Right renal cortex interstitium (tissue), 3 donors: ENCODE measurements around the gene BCL2L2. TPM values are rescaled to one million over a fixed set of nuclear protein-coding genes. Genes with fewer than 3 reads are reported as not detected.

Experiments used
- DNase-seq, 3 donors: peaks; one replicate each; pipeline ENCODE4 v3.0.0-alpha.2; 2013; ENCODE audit warnings: low read depth in 3 of 3, low spot score in 2 of 3
- polyA plus RNA-seq, 3 donors: library from polyadenylated mRNA; unstranded; fragments of 120-200 nt; gene quantifications; one replicate each; pipeline ENCODE4 v1.2.1, GENCODE V29; 2013; ENCODE audit not compliant: insufficient read length in 3 of 3

The BCL2L2 gene
- polyA plus RNA-seq, 3 donors, result 38.8 to 41.7 (median 39.1) TPM

DNA sequence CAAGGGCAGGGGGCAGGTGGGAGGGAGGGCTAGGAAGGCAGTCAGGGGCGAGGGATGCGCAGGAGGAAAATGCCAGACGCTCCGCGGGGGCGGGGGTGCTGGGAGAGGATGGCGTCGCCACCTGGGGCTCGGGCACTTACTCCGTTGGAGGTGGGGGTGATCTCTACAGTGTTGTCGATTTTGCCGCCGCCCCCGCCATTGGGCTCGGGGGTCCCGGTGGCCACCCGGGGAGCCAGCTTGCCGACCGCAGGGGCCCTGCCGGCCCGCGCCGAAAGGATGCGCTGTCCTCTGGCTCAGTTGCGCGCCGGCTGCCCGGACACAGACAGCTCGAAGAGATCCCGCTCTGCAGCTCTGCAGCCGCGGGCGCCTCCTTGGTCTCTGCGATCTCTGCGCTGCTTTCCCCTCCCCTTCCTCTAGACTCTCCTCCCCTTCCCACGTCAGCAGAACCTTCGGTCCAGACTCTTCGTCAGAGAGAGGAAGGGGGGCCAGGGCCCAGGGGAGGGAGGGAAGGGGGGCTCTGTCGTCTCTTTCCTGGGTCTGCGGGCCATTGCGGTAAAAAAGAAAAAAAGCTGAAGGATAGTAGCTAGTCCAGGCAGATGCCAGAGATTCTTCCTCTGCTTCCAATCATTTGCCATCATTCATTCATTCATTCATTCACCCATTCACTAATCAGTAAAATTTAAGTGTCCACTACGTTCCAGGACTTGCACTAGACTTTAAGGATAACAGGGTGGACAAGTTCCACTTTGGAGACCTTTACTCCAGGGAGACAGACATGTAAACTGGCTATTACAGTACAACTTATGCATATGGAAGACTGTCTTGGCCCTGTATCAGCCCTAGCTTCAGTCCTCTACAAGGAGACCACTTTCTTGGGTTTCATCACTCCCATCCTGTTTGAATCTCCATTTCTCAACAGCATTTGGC is 46.1 kb downstream of the BCL2L2 start, which contains the start of gene SLC22A17:
Gene SLC22A17 (minus strand): TSS at position 382 of the 927 bp plus-strand sequence.
- DNase-seq, result peak; percentile 77 to 86 (median 83)

DNA sequence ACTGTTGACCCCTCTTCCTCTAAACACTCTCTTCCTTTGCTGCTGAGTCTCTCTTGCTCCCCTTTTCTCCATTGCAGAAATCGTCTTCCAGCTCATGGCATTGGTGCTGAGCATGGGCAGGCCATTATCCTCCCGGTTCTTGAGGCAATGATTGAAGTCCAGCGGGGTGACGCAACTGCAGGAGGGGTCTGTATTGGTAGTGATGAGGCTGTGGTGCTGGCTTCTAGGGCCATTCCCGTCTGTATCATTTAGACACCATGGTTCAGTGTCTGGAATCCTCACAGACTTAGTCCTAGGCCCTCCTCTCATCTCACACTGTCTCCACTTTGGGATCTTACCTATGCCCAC is 46.8 kb downstream of the BCL2L2 start:
- no peak for DNase-seq

DNA sequence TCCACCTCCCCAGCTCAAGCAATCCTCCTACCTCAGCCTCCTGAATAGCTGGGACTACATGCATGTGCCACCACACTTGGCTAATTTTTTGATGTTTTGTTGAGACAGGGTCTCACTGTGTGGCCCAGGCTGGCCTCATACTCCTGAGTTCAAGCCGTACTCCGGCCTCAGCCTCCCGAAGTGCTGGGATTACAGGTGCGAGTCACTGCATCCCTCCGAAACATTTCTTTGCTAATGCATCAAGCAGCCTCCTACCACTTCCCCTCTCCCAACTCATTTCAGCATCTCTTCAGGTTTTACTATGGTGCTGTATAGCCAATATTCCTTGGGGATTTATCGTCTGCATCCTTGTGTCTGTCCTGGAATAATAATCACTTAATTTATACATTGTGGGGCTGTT is 48.4 kb downstream of the BCL2L2 start:
- no peak for DNase-seq

DNA sequence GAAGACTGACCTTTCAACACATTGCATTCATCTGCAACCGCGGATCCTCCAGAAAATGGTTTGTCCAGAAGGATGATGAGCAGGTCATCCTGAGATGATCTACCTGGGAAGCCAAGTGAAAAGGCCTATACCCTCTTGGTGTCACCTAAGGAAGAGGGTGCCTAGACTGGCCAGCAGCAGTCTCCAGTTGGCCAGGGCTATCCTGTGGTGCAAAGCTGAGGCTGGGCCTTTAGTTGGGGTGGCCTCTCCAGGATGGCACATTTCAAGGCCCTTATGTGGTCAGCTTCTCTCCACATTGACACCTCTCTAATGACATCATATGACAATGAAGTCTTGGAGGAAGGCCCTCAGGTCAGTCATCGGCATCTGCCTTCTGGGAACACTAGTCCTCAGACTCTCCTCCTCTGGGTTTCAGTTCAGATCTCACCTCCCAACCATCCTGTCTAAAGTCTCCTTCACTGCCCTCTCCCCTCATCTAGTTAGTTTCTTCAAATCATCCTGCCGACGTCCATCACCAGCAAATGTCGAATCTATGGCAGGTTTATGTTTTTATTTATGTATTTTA is 49.3 kb downstream of the BCL2L2 start:
- DNase-seq, result no peak

DNA sequence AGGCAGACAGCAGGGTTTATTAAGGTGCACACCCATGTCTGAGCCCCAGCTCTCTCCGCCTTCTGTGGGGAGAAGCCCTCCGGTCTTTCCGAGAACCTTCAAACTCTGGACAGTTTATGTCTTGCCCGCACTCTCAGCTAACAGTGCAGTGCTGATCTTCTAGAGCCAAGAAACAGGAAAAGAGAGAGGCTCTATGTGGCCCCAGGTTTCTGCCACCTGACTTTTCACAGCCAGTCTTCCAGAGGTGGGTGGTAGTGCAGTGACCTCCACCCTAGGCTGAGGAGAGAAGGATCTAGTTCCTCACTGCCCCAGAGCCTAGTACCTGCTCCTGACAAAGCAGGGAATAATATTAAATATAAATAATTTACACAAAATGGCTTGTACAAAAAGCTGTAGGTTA is 50.0 kb downstream of the BCL2L2 start:
- DNase-seq, result no peak

DNA sequence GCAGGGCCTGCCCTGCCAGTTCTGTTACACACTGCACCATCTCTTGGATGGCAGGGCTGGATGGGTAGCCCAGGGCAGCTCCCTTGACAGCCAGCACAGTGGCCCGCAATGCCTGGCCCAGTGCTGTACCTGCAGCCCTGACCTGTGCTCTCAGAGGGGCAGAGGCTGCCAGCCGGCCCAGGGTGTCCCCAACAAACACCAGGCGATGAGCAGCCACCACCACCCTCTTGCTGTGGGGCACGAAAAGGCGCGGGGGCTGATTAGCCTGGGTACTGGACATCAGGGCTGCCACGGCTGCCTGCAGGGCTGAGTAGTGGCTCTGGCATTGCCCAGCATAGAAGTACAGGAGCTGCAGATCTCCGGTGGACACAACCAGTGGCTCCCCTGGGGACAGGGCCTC is 50.6 kb downstream of the BCL2L2 start:
- no peak for DNase-seq

DNA sequence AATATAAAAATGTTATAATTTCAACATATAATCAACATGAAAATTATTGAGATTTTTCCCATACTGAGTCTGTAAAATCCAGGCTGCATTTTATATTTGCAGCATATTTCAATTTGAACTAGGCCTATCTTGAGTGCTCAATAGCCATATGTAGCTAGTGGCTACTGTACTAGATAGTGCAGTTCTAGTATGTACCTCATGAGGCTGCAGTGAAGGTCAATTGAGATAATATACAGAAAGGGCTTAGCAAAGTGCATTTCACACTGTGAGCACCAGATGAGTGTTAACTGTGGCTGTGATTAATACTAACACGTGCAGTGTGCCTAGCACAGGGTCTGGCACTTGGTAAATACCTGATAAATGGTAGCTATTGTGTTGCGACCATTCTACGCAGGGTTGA is 51.4 kb downstream of the BCL2L2 start:
- DNase-seq, result no peak

DNA sequence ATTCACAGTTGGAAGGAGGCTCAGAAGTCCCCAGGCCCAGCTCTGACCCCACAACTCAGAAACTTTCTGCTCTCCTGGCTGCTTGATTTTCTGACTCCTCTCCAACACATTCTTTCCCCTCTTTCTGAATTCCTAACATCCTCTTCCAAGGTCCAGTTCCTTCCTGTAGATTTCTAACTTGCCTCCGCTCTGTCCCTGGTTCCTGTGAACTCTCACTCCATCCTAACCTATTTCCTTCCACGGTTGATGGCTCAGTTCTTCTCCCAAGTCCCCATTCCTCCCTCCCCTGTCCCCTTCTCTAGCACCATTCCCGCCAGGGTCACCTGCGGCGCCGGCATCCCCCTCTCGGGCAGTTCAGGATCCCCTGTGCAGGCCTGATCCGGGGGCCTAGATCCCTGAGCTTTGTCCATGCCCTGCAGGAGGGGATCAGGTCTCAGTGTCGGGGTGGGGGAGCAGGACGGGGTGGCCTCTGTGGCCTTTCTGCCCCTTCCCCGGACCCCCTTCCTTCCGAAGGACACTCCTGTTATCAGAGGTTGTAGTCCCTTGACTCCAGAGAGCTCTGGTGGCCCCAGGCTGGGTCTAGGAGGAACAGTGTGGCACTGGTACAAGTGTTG is 52.0 kb downstream of the BCL2L2 start:
- DNase-seq, result no peak

DNA sequence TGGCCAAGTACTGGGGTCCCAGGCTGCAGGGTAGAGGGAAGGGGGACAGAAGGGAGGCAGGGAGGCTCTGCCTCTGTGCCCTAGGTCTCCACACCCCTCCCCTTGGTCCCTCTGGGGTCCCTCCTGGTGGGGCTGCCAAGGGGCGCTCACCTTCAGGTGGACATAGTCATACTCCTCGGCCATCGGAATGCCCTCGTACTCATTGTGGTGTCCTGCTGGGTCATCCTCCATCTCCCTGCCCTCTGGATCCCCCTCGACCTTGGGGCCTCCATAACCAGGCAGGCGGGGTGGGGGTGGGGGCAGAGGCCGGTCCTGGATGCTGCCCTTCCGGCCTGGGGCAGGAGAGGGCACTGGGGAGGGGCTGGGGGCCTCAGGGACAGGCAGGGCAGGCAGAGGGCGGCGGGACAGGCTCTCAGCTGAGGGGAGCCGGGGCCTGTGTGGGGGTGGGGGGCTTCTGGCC is 52.6 kb downstream of the BCL2L2 start:
- DNase-seq, result no peak

DNA sequence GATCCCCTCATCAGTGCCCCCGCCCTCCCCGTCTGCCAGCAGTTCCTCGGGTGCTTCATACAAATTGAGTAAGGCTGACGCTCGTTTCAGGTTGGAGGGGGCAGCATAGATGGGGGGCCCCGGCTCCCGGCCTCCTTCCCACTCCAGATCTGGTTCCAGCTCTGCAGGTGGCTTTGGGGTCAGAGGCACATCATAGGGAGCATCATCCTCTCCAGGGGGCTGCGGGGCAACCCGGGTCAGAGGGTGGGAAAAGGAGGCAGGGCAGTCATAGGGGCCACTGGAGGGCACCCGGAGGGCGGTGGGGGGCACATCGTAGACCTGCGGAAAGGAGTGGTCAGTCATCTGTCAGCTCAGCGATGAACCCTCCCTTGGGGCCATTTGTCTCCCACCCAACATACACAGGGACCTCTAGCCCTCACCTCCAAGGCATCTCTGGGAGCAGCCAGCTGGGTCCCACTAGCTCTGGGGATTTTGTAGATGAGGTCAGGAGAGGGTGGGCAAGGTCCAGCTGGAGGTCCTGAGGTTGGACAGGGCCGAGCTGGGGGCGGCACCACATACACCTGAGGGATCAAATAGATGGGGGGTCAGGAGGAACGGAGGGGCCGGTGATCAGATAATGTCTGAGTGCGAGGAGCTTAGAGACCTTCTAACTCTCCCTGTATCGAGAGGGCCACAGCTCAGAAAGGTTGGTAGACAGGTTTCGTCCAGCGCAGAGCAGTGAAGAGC is 53.3 kb downstream of the BCL2L2 start:
- no peak for DNase-seq

DNA sequence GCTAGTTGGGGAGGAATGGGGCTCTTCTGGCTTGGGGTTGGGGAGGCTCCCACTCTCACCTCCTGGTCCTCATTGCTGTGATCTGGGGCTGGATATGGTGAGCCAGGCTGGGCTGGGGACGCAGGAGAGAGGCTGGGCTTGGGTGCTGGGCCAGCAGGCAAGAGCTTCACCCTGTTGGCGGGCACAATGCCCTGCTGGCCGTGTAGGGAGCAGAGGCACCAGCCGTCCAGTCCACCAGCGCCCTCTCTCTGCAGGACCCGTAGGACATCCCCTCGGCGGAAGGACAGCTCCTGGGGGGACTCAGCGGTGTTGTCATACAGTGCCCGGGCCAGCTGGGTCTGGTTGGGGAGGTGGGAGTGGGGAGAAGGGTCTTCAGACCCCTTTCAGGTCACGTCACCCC is 53.9 kb downstream of the BCL2L2 start:
- no peak for DNase-seq

DNA sequence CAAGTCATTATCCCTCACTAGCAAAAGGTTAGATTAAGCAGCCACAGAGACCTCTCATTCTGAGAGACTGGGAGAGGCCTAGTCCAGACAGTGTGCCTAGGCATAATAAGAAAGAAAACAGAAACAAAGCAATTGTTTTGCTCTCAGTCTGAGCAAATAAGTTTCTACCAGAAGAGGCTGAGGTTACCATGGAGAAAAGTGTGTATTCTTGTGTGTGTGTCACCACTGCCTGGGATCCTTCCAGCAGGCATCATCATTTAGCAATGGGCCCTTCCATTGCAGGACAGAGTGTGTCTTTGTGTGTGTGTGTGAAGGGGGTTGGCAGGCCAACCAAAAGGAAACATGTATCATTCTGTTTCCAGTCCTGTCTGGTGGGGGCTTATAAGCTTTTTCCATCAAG is 54.7 kb downstream of the BCL2L2 start:
- no peak for DNase-seq

Other genes starting within 250 kb of the BCL2L2 start
- 10 to 100 TPM; 13.3 to 18.0 (median 14.0) TPM for gene CDH24, start 249.3 kb upstream of the BCL2L2 start, polyA plus RNA-seq
- 100 to 1,000 TPM; 201 to 227 (median 206) TPM for gene ACIN1, start 211.7 kb upstream of the BCL2L2 start, polyA plus RNA-seq
- 100 to 1,000 TPM in 1 of 3 donors, 10 to 100 TPM in 2; 90.1 to 102 (median 91.2) TPM for gene C14orf119, start 211.3 kb upstream of the BCL2L2 start, polyA plus RNA-seq
- gene CIROP, start 201.8 kb upstream of the BCL2L2 start, polyA plus RNA-seq, result under 1 TPM in 1 of 3 donors, not detected in 2; 0.08 TPM
- under 1 TPM; 0.08 to 0.21 (median 0.19) TPM for gene CEBPE, start 187.6 kb upstream of the BCL2L2 start, polyA plus RNA-seq
- gene SLC7A8, start 123.2 kb upstream of the BCL2L2 start, polyA plus RNA-seq, result 10 to 100 TPM; 83.4 to 94.0 (median 86.9) TPM
- 1 to 10 TPM; 1.4 to 1.6 (median 1.4) TPM for gene RNF212B, start 68.9 kb upstream of the BCL2L2 start, polyA plus RNA-seq
- 10 to 100 TPM; 26.5 to 28.1 (median 26.9) TPM for gene HOMEZ, start 20.7 kb upstream of the BCL2L2 start, polyA plus RNA-seq
- 10 to 100 TPM; 19.1 to 23.4 (median 19.3) TPM for gene PPP1R3E, start 4.0 kb upstream of the BCL2L2 start, polyA plus RNA-seq
- gene PABPN1, start 14.6 kb downstream of the BCL2L2 start, polyA plus RNA-seq, result 100 to 1,000 TPM; 235 to 262 (median 252) TPM
- 10 to 100 TPM; 50.0 to 51.5 (median 50.4) TPM for gene SLC22A17, start 46.1 kb downstream of the BCL2L2 start, polyA plus RNA-seq
- gene EFS, start 58.3 kb downstream of the BCL2L2 start, polyA plus RNA-seq, result 10 to 100 TPM; 28.1 to 29.7 (median 29.5) TPM
- not detected for gene IL25, start 66.0 kb downstream of the BCL2L2 start, polyA plus RNA-seq
- gene CMTM5, start 70.2 kb downstream of the BCL2L2 start, polyA plus RNA-seq, result 1 to 10 TPM; 2.2 to 3.9 (median 2.9) TPM
- gene MYH6, start 101.4 kb downstream of the BCL2L2 start, polyA plus RNA-seq, result under 1 TPM; 0.18 to 0.21 (median 0.19) TPM
- 1 to 10 TPM in 2 of 3 donors, under 1 TPM in 1; 0.25 to 6.7 (median 2.1) TPM for gene MYH7, start 128.8 kb downstream of the BCL2L2 start, polyA plus RNA-seq
- gene NGDN, start 162.9 kb downstream of the BCL2L2 start, polyA plus RNA-seq, result 10 to 100 TPM; 71.4 to 81.2 (median 76.7) TPM
- gene ZFHX2, start 244.9 kb downstream of the BCL2L2 start, polyA plus RNA-seq, result 1 to 10 TPM; 6.7 to 7.3 (median 7.2) TPM
- 10 to 100 TPM; 14.2 to 18.5 (median 17.4) TPM for gene THTPA, start 249.4 kb downstream of the BCL2L2 start, polyA plus RNA-seq